ENCODE data around the gene PUSL1.

PUSL1 gene

DNA sequence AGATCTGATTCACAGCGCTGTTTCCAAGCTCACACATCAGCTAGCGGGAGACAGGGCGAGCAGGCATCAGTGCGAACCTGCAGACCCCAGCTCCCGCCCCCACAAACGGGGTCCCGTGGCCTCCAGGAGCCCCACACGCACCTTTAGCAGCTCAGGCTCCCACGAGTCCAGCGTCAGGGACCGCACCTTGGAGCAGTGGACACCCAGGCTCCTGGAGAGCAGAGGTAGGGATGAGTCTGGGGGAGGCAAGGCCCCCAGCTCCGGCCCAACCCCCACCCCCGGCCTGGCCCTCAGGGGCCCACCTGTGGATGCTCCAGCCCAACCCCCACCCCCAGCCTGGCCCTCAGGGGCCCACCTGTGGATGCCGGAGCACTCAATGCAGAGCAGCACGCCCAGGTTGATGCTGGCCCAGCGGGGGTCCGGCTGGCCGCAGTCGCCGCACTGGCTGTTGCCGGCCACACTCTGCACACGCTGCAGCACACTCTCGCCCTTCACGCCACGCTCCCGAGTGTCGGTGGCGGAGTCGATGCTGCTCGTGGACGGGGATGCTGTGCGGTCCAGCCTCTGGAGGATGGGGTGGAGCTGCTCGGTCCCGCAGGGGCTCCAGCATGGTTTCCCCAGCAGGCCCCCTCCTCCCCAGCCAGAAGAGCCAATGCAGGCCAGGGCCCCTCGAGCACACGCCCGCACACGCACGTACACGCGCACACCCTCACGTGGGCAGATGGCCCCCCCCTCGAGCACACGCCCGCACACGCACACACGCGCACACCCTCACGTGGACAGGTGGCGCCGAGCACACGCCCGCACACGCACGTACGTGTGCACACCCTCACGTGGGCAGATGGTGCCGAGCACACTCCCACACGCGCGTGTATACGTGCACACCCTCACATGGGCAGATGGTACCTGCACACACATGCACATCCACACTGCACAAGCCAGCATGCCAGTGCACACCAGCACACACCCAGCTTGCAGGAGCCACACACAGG is 12.0 kb upstream of the PUSL1 start:
- no peak for DNase-seq

DNA sequence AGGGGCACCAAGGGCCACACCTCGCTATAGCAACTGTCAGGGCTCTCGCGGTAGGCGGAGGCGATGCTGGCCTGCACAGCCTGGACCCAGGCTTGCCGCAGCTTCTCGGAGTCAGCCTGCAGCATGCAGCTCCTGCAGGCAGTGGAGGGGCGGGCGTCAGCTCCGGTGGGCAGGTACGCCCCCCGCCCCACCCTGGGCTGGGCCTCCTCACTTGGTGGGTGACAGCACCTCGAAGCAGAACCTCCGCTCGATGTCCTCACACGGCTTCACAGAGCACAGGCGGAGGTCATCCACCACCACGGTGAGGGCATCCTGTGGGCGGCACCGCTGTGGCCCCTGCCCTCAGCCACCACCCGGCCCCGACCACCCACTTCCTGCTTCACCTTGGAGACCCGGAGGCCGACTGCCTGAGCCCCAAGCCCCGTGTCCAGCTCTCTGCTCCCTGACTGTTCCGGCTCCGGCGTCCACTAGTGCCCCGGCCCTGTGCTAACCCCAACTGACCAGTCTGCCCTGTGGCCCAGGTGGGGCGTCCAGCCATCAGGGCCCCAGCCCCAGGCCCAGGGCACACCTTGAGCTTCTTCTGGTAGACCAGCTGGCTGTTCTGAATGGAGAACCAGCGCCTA is 10.5 kb upstream of the PUSL1 start:
- DNase-seq, result no peak

DNA sequence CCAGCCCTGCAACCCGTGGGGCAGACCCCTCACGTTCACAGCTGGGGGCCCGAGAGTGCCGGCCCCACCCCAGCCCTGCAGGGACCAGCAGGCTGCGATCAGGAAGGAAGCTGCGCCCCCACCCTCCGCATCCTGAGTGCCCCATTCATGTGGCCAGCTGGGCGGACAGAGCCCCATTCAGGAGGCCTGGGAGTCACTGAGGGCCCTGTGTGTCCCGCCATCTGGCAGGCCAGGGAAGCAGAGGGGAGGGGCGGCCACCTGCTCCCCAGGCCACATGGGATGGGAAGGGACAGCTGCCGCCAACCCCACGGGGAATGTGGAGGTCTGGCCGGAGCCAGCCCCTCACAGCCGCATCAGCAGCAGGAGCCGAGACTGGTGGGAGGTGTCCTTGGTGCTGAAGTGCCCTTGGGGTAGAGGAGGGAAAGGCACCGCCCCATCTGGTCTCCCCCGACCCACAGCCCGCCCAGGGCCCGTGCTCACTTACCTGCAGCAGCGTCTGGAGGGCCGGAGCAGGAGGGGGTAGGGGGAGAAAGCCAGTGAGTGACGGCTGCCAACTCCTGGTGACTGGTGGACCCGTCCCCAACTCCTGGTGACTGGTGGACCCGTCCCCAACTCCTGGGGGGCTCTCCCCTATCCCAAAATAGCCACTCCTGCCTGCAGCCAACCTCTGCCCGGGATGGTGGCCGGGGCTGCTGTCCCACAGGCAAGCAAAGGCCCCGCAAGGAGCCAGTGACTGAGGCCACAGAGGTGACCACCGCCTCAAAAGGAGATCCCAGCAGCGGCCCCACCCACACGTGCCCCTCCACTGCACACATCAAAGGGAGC is 9.3 kb upstream of the PUSL1 start:
- no peak for DNase-seq

DNA sequence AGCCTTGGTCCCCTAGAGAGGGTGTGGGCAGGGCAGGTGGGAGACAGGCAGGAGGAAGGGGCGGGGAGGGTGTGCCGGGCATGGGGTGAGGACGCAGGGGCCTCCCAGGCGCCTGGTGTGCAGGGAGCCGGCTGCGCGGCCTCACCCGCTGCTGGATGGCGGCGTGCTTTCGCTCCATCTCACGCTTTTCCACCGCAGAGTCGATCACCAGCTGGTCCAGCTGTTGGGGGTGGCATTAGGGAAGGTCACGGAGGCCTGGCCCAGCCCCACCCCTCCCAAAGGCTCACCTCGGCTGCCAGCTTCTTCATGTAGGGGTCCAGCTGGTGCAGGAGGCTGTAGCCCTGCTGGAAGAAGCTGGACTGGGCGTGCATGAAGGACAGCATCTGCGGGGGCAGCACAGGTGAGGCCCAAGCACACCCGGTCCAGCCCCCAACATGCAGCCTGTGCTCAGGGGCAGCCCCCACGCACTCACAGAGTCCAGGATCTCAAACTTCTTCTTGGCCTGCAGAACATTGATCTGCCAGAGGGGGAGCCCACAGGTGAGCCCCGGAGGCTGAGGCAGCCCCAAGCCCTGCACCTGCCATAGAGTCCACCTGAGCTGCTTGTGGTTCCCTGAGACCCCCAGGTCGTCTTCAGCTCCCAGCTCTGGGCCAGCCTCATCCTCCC is 8.6 kb upstream of the PUSL1 start:
- peak in 1 of 2 donors; percentile 31 for DNase-seq

DNA sequence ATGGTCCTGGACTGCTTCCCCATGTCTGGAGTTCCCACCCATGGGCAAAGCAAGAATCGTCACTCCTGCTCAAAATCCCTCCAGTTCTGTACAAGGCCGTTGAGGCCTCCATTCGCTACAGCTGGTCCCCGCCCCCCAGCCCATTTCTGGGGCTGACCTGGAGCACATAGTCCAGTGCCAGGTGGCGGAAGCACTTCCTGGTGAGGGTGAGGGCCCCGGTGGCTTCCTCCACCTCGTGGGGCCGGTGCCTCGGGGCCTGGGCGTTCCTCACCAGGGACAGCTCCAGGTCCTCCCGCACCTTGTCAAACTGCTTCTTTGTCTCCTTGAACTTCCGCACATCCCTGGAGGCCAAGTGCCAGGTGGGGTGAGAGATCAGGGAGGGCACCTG is 8.1 kb upstream of the PUSL1 start:
- no peak for DNase-seq

DNA sequence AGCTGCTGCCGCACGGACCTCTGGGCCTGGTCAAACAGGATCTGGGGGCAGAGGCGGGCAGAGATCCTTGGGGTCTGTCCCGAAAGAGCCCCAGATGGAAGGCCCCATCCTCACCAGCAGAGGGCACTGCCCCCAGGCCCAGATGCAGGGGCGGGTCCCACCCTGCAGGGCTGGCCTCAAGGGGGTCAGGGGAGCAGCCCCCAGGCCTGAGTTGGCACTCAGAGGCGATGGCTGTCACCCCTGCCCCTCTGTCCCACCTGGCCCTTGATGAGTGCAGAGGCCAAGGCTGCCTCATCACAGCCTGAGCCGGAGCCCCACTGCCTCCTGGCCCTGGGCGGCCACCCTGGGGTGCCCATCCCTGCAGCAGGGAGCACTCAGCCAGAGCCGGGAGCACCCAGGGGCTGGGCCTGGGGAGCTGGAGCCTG is 6.4 kb upstream of the PUSL1 start:
- DNase-seq, result no peak

DNA sequence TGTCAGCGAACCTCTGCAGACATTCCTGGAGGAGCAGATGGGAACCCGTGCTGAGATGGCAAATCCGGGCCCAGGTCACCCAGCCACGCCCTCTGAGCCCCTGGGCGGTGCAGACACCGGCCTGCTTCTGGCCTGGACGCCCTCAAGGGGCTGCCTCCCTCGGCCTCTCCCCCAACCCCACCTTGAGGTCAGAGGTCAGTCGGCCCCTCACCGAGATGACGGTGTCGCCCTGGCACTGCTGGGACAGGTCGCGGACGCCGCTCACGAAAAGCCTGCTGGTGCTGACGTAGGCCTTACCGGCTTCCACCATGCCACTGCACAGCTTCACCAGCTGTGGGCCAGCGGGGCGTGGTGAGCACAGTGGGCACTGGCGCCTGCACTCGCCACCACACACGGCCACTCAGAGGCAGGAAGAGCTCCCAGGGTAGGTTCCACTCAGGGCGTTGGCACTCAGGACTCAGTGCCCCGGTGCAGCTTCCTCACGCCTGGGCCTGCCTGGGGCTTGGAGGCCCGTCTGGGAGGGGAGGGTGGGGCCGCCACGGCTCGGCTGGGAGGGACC is 5.4 kb upstream of the PUSL1 start:
- no peak for DNase-seq

DNA sequence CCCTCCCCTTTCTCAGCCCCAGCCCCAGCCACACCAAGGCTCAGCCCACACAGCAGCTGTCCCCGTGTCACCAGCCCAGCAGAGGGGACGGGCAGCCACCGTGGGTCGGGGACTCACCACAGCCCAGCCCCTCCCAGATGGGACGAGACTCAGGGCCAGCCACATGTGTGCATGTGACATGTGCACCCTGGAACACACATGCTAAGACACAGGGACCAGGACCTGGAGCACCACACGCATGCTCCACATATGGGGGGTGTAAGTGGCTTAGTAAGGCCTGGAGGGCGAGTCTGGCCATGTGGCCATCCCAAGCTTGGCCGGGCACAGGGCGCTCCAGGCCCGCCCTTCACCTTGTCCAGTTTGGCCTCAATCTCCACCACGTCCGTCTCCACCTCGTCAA is 4.7 kb upstream of the PUSL1 start:
- DNase-seq, result no peak

DNA sequence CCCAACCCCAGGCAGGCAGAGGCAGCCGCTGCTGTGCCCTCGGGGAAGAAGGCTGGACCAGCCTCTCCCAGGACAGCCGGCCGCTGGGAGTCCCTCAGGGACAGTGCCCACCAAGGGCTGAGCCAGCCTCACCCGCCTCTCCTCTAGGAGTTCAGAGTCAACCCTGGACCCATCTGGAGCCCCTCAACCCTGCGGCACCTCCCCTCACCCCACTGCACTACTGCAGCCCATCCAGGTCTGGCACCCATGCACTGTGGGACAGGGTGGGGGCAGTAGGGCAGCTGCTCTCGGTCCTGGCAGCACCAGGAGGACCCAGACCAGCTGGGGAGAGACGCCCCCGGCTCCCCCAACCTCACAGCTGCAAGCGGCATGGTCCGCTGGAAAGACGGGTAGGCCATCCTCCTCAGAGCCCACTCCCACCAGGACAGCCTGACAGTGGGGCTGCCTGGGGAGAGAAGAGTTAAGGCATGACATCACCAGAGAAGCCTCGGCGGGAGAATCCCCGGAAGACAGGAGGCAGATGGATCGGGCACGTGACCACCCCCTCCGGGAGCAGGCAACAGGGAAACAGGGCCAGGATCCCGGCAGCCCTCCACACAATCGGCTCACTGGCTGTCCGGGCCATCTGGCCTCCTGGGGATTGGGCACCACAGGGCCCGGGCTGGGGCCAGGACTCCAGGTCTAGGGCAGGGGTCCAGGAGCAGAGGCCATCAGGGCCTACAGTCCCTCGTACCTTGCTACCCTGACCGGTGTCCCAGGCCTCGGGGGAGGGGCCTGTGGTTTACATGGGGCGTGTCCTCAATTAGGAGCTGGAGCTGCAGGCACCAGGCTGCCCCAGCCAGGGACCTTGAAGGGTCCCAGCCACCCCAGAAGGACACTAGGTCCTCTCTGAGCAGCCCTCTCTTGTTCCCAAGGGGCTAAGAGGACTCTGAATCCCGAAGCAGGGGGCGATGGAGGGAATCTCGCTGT is 3.8 kb upstream of the PUSL1 start:
- DNase-seq, result no peak

DNA sequence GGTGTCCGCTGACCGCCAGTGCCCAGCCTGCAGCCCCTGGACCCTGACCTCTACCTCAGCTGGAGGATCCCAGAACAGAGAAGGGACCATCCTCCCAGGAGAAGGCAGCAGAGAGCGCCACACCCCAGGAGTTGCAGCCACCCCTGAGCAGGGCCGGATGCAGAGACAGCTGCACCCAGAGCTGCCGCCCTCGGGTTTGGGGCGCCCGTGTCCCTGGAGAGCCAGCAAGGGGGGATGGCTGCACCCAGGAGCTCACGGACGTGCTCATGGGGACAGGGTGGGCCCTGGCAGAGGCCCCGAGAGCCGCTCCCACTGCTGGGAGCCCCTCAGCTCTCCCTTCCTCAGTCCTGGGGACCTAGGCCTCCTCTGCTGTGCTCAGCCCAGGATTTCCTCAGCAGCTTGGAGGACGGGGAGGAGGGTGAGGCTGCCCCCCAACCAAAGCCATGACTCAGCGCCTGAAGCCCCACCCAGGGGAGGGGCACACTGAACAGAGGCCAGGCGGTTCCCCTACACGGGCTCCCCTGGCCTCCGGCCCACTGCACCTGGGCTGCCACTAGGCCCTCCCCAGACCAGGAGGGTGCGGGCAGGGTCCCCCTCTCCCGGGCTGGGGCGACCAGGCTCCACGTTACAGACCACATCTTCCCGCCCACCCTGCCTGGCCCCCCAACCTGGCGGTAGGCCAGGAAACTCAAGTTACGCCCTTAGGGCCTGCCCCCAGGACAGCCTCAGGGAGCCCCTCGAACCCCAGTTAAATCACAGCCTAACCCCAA is 2.9 kb upstream of the PUSL1 start:
- DNase-seq, result peak; percentile 69

DNA sequence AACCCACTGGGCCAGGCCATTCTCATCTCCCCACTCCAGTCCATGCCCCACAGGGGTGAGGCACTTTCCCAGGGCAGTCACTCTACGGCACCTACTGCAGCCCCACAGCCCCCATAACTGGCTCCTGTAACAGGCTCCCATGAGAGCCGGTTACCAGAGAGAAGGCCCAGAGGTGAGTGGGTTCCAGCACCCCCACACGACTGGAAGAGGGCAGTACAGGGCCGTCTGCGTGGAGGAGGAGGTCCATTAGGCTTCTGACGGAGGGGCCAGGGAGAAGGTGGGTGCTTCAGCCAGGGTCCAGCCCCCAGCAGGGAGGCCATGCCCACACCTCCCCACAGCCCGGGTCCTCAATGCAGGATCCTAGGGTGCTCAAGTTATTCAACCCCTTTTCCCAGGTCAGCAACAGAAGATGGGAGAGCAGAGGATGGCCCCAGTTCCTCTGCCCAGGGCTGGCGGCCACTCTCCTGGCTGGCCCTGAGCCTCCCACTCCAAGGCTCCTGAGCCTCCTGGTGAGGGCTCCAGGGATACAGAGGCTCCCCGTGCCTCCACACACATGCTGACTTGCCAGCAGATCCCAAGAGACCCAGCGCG is 2.2 kb upstream of the PUSL1 start:
- DNase-seq, result no peak

DNA sequence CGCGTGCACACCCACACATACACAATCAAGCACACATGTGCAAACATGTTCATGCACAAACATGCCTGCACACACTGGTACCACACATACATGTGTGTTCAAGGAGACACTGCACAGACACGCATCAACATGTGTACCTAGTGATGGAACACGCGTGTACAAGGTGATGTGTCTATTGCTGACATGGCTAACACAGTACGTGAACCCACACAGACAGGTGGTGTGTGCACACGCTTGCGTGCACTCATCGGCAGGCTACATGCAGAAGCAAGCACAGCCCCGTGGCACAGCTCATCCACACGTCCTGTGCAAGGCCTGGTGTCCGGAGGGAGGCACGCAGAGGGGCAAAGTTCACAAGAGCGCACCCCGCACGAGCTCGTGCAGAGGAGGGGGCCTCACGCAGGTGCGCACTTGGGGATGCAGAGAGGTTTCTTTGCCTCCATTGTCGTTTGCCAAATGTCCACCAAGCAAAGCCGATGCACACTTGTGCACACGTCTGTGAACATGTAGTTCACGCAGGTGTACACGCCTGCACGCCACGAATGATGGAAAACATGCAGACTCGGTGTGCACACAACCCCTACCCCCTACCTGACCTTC is 1.6 kb upstream of the PUSL1 start:
- DNase-seq, result no peak

DNA sequence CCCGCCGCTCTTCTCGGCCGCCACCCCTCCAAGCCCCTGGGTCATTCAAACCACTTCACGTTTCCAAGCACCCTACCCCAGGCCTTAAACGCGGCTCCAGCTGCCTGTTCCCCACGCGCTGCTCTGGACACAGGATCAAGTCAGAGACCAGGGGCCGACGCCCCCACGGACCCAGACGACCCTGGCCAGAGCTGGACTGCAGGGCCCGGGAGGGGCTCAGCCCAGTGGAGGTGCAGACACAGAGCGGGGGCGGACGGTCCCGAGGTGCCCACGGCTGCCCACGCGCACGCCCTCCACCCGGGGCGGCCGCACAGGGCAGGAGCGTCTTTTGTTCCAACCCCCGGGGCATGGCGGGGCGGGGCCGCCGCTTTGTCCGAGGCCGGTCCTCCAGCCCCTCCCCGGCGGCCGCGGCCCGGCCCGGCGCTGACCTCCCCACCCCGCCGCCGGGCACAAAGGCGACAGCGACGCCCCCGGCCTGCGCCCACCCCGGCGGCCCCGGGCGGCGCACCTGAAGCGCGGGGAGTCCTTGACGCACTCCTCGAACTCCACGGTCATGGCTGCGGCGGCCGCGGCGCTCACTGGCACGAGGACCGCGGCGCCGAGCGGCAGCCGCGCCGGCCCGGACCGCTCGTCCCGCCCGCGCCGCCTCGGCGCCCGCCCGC is 1.0 kb upstream of the PUSL1 start:
- no peak for DNase-seq

DNA sequence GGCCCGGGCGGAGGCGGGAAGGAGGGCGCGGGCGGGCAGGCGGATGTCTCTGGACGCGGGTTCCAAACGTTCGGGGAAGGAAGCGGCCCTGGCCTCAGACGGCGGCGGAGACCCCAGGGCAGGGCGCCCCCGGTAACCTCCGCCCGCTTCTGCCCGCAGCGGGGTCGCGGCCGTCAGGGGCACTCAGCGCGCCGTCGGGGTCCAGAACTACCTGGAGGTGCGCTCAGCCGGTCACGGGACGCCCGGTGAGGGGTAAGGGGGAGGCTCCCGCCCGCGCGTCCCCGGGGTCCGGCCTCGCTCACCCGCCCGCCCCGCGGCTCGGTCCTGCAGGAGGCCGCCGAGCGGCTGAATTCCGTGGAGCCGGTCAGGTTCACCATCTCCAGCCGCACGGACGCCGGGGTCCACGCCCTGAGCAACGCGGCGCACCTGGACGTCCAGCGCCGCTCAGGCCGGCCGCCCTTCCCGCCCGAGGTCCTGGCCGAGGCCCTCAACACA is 406 bp downstream of the PUSL1 start:
- no peak for DNase-seq

DNA sequence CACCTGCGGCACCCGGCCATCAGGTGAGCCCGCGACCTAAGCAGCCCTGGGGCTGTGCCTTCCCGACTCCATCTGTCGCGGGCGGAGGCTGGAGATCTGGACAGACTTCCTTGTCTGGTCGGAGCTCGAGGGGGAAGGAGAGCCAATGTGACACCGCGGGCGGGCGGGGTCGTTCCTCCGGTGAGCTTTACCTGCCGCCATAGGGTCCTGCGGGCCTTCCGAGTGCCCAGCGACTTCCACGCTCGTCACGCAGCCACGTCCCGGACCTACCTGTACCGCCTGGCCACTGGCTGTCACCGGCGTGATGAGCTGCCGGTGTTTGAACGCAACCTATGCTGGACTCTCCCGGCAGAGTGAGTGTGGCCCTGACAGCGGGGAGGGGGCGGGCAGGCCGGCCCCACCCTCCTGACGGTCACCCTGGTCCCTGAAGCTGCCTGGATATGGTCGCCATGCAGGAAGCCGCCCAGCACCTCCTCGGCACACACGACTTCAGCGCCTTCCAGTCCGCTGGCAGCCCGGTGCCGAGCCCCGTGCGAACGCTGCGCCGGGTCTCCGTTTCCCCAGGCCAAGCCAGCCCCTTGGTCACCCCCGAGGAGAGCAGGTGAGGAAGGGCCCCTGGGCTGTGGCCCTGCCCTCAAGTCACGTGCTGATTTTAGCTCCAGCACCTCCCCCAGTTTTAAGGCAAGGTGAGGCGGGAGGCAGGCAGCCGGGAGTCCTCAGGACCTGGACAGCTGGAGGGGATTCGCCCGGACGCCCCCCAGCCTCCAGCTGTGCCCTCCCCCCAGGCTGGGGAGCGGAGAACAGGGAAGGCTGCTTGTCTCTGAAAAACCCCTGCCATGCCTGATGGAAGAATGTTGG is 1.1 kb downstream of the PUSL1 start:
- no peak for DNase-seq

DNA sequence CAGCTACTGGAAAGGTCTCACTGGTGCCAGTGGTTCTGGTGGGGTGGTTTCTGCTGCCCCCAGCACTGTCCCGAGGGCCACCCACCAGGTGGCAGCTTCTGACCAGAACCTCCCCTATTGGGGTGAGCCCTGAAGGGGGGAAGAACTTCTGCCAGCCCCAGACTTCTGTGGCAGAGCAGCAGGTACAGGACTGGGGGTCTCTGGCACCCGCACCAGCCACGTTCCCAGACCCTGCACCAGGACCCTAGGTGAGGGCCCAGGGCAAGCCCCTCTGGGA is 1.6 kb downstream of the PUSL1 start:
- no peak for DNase-seq

DNA sequence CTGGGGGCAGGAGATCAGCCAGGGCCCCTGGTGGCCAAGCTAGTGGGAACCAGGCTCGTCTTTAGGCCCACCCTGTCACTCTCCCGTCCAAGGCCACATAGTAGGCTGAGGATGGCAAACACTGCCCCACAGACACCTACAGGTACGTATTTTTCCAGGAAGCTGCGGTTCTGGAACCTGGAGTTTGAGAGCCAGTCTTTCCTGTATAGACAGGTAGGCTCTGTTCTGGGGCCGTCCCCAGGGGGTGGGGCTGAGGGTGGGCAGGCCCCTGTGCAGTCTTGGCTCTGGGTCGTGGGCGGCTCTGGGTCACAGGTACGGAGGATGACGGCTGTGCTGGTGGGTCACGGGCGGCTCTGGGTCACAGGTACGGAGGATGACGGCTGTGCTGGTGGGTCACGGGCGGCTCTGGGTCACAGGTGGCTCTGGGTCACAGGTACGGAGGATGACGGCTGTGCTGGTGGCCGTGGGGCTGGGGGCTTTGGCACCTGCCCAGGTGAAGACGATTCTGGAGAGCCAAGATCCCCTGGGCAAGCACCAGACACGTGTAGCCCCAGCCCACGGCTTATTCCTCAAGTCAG is 2.2 kb downstream of the PUSL1 start:
- DNase-seq, result no peak

Measured in CD4-positive, alpha-beta T cell treated with Interleukin-4 for 1 hour (primary cell).